ENCODE results near the gene CNDP1. TPM values are rescaled to one million over a fixed set of nuclear protein-coding genes. Genes with fewer than 3 reads are reported as not detected.

Gene CNDP1
- polyA plus RNA-seq, 1 donor from 2014 or later, result 2.1 TPM

GRCh38 chr18:74616494-74616893 is 82.2 kb downstream of the CNDP1 start:
- H3K4me3 ChIP-seq (ENCODE audit: low read length), result no peak overlapping the region
- no peaks in the 10 kb centered on the region for H3K9me3 ChIP-seq (ENCODE audit: low read length)
- H2AFZ ChIP-seq (ENCODE audit: low read depth, low read length), result no peak overlapping the region
- no peak overlapping the region for H3K27ac ChIP-seq (ENCODE audit: low read length)
- no peak overlapping the region for H3K9ac ChIP-seq (ENCODE audit: low read length)
- no peaks in the 10 kb centered on the region for H4K20me1 ChIP-seq (ENCODE audit: insufficient read depth)
- no peaks in the 10 kb centered on the region for H3K9me2 ChIP-seq (ENCODE audit: insufficient read depth, low read length)
- no peaks in the 10 kb centered on the region for H3K79me2 ChIP-seq (replicated peaks; ENCODE audit: insufficient read depth, low read length)
- H3K27me3 ChIP-seq (ENCODE audit: insufficient read depth, low read depth, low read length), result no peaks in the 10 kb centered on the region
- H3K4me2 ChIP-seq (ENCODE audit: low read length), result no peak overlapping the region
- TF ChIP-seq CTCF (IDR thresholded peaks at IDR 0.05; ENCODE audit: poor library complexity, severe bottlenecking) (no peak), SMC3 (conservative IDR thresholded peaks at IDR 0.05; ENCODE audit: poor library complexity) (no peak), RAD21 (conservative IDR thresholded peaks at IDR 0.05) (no peak), MXI1 (conservative IDR thresholded peaks at IDR 0.05; ENCODE audit: poor library complexity, severe bottlenecking) (no peak), EP300 (conservative IDR thresholded peaks at IDR 0.05; ENCODE audit: poor library complexity, severe bottlenecking) (no peak), TAF1 (IDR thresholded peaks at IDR 0.05; ENCODE audit: low read depth) (no peak), POLR2AphosphoS5 (IDR thresholded peaks at IDR 0.05) (no peak), EZH2 (IDR thresholded peaks at IDR 0.05; ENCODE audit: borderline replicate concordance, insufficient read depth, low read length, poor library complexity, severe bottlenecking) (no peak)
- TF ChIP-seq, protein P1, sequence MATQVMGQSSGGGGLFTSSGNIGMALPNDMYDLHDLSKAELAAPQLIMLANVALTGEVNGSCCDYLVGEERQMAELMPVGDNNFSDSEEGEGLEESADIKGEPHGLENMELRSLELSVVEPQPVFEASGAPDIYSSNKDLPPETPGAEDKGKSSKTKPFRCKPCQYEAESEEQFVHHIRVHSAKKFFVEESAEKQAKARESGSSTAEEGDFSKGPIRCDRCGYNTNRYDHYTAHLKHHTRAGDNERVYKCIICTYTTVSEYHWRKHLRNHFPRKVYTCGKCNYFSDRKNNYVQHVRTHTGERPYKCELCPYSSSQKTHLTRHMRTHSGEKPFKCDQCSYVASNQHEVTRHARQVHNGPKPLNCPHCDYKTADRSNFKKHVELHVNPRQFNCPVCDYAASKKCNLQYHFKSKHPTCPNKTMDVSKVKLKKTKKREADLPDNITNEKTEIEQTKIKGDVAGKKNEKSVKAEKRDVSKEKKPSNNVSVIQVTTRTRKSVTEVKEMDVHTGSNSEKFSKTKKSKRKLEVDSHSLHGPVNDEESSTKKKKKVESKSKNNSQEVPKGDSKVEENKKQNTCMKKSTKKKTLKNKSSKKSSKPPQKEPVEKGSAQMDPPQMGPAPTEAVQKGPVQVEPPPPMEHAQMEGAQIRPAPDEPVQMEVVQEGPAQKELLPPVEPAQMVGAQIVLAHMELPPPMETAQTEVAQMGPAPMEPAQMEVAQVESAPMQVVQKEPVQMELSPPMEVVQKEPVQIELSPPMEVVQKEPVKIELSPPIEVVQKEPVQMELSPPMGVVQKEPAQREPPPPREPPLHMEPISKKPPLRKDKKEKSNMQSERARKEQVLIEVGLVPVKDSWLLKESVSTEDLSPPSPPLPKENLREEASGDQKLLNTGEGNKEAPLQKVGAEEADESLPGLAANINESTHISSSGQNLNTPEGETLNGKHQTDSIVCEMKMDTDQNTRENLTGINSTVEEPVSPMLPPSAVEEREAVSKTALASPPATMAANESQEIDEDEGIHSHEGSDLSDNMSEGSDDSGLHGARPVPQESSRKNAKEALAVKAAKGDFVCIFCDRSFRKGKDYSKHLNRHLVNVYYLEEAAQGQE (IDR thresholded peaks at IDR 0.05; ENCODE audit: borderline replicate concordance), result no peak
- no peaks in the 10 kb centered on the region for H3K36me3 ChIP-seq (ENCODE audit: insufficient read depth, low read length)
- H3F3A ChIP-seq (ENCODE audit: insufficient read depth, low read length, poor library complexity, severe bottlenecking), result no peaks in the 10 kb centered on the region

DNA sequence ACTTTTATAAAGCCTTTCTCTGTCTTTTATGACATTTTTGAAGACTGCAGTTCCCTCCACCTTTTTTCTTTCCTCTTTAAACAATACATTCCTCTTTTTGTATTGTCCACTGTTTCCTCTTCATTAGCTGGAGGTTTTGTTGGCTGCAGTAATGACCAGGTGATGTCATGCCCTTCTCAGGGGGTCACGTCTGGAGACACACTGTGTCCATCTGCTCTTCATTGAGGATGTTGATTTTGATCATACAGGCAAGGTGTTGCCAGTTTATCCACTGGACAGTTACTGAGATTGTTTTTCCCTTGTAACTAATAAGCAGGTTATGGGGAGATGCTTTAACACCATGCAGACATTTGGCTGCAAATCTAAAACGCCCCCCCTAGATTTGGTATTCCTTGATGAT is 83.2 kb downstream of the CNDP1 start:
- Histone ChIP-seq H3K4me3 (ENCODE audit: low read length) (no peak overlapping the region), H3K36me3 (ENCODE audit: insufficient read depth, low read length) (no peaks in the 10 kb centered on the region), H3K27me3 (ENCODE audit: insufficient read depth, low read depth, low read length) (no peaks in the 10 kb centered on the region), H3K27ac (ENCODE audit: low read length) (no peak overlapping the region), H4K20me1 (ENCODE audit: insufficient read depth) (no peaks in the 10 kb centered on the region), H3K79me2 (replicated peaks; ENCODE audit: insufficient read depth, low read length) (no peaks in the 10 kb centered on the region), H3F3A (ENCODE audit: insufficient read depth, low read length, poor library complexity, severe bottlenecking) (no peaks in the 10 kb centered on the region), H3K9ac (ENCODE audit: low read length) (no peak overlapping the region), H2AFZ (ENCODE audit: low read depth, low read length) (no peak overlapping the region), H3K9me2 (ENCODE audit: insufficient read depth, low read length) (no peaks in the 10 kb centered on the region), H3K9me3 (ENCODE audit: low read length) (no peaks in the 10 kb centered on the region), H3K4me2 (ENCODE audit: low read length) (no peak overlapping the region)
- TF ChIP-seq, protein P1 (IDR thresholded peaks at IDR 0.05; ENCODE audit: borderline replicate concordance), result no peak
- TF ChIP-seq POLR2AphosphoS5 (IDR thresholded peaks at IDR 0.05) (no peak), MXI1 (conservative IDR thresholded peaks at IDR 0.05; ENCODE audit: poor library complexity, severe bottlenecking) (no peak), RAD21 (conservative IDR thresholded peaks at IDR 0.05) (no peak), EP300 (conservative IDR thresholded peaks at IDR 0.05; ENCODE audit: poor library complexity, severe bottlenecking) (no peak), TAF1 (IDR thresholded peaks at IDR 0.05; ENCODE audit: low read depth) (no peak), CTCF (IDR thresholded peaks at IDR 0.05; ENCODE audit: poor library complexity, severe bottlenecking) (no peak), SMC3 (conservative IDR thresholded peaks at IDR 0.05; ENCODE audit: poor library complexity) (no peak), EZH2 (IDR thresholded peaks at IDR 0.05; ENCODE audit: borderline replicate concordance, insufficient read depth, low read length, poor library complexity, severe bottlenecking) (no peak)
